T-helper 2 cell treated with Interferon-gamma antibody and Interleukin-4, amounts not matched to agents 5 μg/mL and 100 μg/mL, for 36 hours (primary cell): ENCODE results near the gene ENTPD8.

Source experiments
- DNase-seq: peaks from one replicate; pipeline ENCODE4 v3.0.0; 2021; ENCODE audit warnings: low spot score
- H3K27ac Mint-ChIP-seq: one replicate; pipeline ENCODE4 v1.8.0; 2021; ENCODE audit warnings: mild to moderate bottlenecking, mixed read lengths
- H3K27me3 Mint-ChIP-seq: one replicate; pipeline ENCODE4 v1.8.0; 2021; ENCODE audit warnings: low read depth, mixed read lengths
- H3K36me3 Mint-ChIP-seq: one replicate; pipeline ENCODE4 v1.8.0; 2021; ENCODE audit warnings: low read depth, mixed read lengths
- H3K4me1 Mint-ChIP-seq: one replicate; pipeline ENCODE4 v1.8.0; 2021; ENCODE audit warnings: low read depth, mixed read lengths
- H3K4me3 Mint-ChIP-seq: one replicate; pipeline ENCODE4 v1.8.0; 2022; ENCODE audit warnings: mild to moderate bottlenecking, moderate library complexity, mixed read lengths
- H3K9me3 Mint-ChIP-seq: one replicate; pipeline ENCODE4 v1.8.0; 2021; ENCODE audit warnings: mixed read lengths

ENTPD8 gene

GRCh38 chr9:137438591-137439157 is 2.5 kb downstream of the ENTPD8 start:
- H3K9me3 Mint-ChIP-seq = no peaks in the 10 kb centered on the region
- H3K4me1 Mint-ChIP-seq = peaks cover 2% of the 10 kb centered on the region
- no peak for DNase-seq
- H3K4me3 Mint-ChIP-seq = no peak overlapping the region
- H3K36me3 Mint-ChIP-seq = no peaks in the 10 kb centered on the region
- H3K27ac Mint-ChIP-seq = no peak overlapping the region
- peaks cover 12% of the 10 kb centered on the region for H3K27me3 Mint-ChIP-seq

DNA sequence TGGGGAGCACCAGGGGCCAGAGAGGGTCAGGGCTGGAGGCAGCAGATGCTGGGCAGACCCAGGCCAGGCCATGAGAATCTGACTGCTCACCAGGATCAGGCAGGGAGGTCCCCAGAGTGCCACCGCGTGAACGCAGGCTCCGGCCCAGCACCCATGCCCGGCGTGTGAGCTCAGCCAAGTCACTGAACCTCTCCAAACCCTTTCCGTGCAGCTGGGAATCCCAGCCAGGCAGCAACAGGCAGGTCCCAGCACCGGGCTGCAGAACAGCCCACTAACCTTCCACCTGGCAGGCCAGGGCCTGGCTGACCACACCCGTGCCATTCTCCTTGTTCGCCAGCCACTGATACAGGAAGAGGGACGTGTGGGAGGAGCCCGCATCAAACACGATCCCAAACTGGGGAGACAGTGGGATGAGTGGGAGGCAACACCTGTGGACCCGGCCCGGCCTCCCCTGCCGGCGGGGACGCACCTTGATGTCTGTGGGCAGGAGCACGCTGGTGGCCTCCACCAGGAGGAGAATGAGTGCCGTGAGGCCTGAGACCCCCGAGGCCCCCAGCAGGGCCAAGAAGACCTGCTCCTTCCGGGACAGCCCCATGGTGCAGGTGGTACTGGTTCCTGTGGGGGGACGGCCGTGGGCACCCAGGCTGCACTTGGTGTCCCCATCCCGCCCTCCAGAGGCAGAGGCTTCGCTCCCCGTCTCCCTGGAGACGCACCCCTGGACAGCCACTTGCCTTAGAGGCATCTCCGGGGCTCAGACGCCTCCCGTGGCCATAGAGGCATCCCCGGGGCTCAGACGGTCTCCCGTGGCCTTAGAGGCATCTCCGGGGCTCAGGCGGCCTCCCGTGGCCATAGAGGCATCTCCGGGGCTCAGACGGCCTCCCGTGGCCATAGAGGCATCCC is 3.2 kb downstream of the ENTPD8 start:
- Mint-ChIP-seq H3K27ac (no peak overlapping the region), H3K27me3 (peaks cover 9% of the 10 kb centered on the region), H3K9me3 (no peaks in the 10 kb centered on the region), H3K4me3 (no peak overlapping the region), H3K4me1 (peaks cover 2% of the 10 kb centered on the region), H3K36me3 (no peaks in the 10 kb centered on the region)
- no peak for DNase-seq

GRCh38 chr9:137436761-137437600 is 4.2 kb downstream of the ENTPD8 start:
- Mint-ChIP-seq H3K4me3 (no peak overlapping the region), H3K27ac (no peak overlapping the region), H3K36me3 (no peaks in the 10 kb centered on the region), H3K4me1 (peaks cover 1% of the 10 kb centered on the region), H3K27me3 (peaks cover 5% of the 10 kb centered on the region), H3K9me3 (no peaks in the 10 kb centered on the region)
- DNase-seq = no peak

DNA sequence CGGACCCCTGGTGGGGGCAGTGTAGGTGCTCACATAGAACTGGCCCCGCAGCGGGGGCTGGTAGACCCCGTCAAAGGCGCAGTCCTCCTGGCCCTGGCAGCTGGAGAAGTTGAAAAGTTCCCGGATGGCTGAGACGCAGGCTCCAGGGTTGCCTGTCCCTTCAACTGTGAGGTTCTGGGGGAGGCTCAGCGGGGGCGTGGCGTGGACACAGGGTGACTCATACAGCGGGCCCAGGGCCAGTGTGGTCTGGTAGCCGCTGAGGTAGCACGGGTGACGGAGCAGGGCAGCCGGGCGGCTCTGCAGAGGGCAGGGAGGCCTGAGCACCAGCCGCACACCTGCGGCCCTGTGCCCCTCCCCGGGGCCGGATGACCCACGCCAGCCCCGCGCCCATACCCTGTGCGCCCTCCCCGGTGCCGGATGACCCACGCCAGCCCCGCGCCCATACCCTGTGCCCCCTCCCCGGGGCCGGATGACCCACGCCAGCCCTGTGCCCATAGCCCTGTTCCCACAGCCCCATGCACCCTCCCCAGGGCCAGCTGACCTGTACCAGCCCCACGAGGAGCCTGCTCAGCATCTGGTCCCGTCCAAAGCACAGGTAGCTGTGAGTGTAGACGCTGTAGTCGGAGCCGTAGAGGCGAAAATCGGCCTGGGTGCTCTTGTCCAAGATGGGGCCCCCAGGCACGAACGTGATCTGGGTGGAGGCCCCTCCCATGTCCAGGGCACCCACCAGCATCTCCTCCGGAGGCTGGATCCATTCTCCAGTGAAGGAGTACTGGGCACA is 5.0 kb downstream of the ENTPD8 start:
- no peak for DNase-seq
- no peaks in the 10 kb centered on the region for H3K36me3 Mint-ChIP-seq
- no peaks in the 10 kb centered on the region for H3K9me3 Mint-ChIP-seq
- H3K4me1 Mint-ChIP-seq = no peaks in the 10 kb centered on the region
- H3K27ac Mint-ChIP-seq = no peak overlapping the region
- H3K4me3 Mint-ChIP-seq = no peak overlapping the region
- H3K27me3 Mint-ChIP-seq = peaks cover 3% of the 10 kb centered on the region

DNA sequence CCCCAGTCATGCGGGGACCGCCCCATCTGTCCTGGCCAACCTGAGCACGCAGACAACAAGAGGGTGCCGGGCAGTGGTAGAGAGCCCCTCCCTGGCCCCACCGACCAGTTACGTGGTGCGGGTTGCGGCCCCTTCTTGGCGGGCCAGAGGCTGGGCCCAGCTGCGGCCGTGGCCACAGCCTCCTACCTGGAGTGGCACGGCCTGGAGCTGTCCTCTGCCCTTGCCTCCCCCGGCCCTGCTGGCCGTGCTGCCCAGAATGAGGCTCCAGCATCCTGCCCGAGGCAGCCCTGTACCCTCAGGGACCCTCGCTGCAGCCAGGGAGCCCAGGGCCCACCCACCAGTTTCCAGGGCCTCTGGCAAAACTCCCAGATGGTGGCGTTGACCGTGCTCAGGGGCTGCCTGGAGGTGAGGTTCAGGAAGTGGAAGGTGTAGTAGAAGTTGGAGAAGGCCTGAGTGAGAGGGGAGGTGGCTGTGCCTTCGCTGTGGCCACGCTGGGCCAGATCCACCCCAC is 5.7 kb downstream of the ENTPD8 start:
- H3K4me3 Mint-ChIP-seq = no peak overlapping the region
- no peaks in the 10 kb centered on the region for H3K36me3 Mint-ChIP-seq
- H3K4me1 Mint-ChIP-seq = no peaks in the 10 kb centered on the region

GRCh38 chr9:137434498-137435380 is 6.4 kb downstream of the ENTPD8 start:
- H3K9me3 Mint-ChIP-seq = no peaks in the 10 kb centered on the region
- peaks cover 3% of the 10 kb centered on the region for H3K27me3 Mint-ChIP-seq
- H3K4me1 Mint-ChIP-seq = no peaks in the 10 kb centered on the region
- no peak overlapping the region for H3K4me3 Mint-ChIP-seq
- DNase-seq = no peak
- no peak overlapping the region for H3K27ac Mint-ChIP-seq
- H3K36me3 Mint-ChIP-seq = no peaks in the 10 kb centered on the region

More for the DNA sequence above, 5.7 kb downstream of the ENTPD8 start:
- peaks cover 3% of the 10 kb centered on the region for H3K27me3 Mint-ChIP-seq
- no peak overlapping the region for H3K27ac Mint-ChIP-seq
- no peak for DNase-seq
- H3K9me3 Mint-ChIP-seq = no peaks in the 10 kb centered on the region

GRCh38 chr9:137433916-137434431 is 7.2 kb downstream of the ENTPD8 start:
- H3K27ac Mint-ChIP-seq = no peak overlapping the region
- H3K4me1 Mint-ChIP-seq = no peaks in the 10 kb centered on the region
- no peaks in the 10 kb centered on the region for H3K27me3 Mint-ChIP-seq

GRCh38 chr9:137433349-137433915 is 7.7 kb downstream of the ENTPD8 start:
- no peaks in the 10 kb centered on the region for H3K27me3 Mint-ChIP-seq
- H3K9me3 Mint-ChIP-seq = no peaks in the 10 kb centered on the region
- no peak for DNase-seq
- no peaks in the 10 kb centered on the region for H3K36me3 Mint-ChIP-seq
- no peak overlapping the region for H3K4me3 Mint-ChIP-seq
- H3K27ac Mint-ChIP-seq = no peak overlapping the region
- H3K4me1 Mint-ChIP-seq = no peaks in the 10 kb centered on the region

More at GRCh38 chr9:137433916-137434431, 7.2 kb downstream of the ENTPD8 start:
- Mint-ChIP-seq H3K9me3 (no peaks in the 10 kb centered on the region), H3K4me3 (no peak overlapping the region), H3K36me3 (no peaks in the 10 kb centered on the region)
- no peak for DNase-seq

GRCh38 chr9:137432687-137433348 is 8.3 kb downstream of the ENTPD8 start:
- no peaks in the 10 kb centered on the region for H3K9me3 Mint-ChIP-seq
- no peak for DNase-seq
- H3K27ac Mint-ChIP-seq = no peak overlapping the region
- H3K27me3 Mint-ChIP-seq = no peaks in the 10 kb centered on the region
- H3K36me3 Mint-ChIP-seq = no peaks in the 10 kb centered on the region
- no peak overlapping the region for H3K4me3 Mint-ChIP-seq
- no peaks in the 10 kb centered on the region for H3K4me1 Mint-ChIP-seq

DNA sequence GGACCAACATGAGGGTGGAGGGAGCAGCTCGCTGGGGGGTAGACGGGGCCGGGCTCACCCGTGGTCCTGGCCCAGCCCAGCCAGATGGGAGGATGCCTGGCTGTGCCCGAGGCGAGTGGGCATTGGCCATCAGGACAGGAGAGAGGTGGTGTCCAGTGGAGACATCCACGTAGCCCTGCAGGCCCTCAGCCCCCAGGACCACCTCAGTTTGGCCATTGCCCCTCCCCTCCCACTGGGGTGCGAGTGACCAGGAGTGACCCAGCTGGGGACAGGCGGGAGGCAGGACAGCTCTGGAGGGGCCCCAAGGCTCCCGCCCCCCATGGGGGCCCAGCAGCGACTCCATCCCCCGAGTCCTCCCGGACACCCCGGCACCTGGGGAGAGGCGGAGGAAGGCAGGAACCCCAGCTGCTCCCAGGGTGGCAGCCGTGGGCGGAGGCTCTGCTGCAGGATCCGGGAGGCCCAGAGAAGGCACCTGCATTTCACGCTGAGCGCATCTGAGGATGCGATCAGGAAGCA is 9.7 kb downstream of the ENTPD8 start:
- H3K4me1 Mint-ChIP-seq = no peaks in the 10 kb centered on the region
- H3K36me3 Mint-ChIP-seq = no peaks in the 10 kb centered on the region
- H3K27me3 Mint-ChIP-seq = no peaks in the 10 kb centered on the region
- no peak overlapping the region for H3K4me3 Mint-ChIP-seq
- no peak for DNase-seq
- H3K9me3 Mint-ChIP-seq = no peaks in the 10 kb centered on the region
- H3K27ac Mint-ChIP-seq = no peak overlapping the region

DNA sequence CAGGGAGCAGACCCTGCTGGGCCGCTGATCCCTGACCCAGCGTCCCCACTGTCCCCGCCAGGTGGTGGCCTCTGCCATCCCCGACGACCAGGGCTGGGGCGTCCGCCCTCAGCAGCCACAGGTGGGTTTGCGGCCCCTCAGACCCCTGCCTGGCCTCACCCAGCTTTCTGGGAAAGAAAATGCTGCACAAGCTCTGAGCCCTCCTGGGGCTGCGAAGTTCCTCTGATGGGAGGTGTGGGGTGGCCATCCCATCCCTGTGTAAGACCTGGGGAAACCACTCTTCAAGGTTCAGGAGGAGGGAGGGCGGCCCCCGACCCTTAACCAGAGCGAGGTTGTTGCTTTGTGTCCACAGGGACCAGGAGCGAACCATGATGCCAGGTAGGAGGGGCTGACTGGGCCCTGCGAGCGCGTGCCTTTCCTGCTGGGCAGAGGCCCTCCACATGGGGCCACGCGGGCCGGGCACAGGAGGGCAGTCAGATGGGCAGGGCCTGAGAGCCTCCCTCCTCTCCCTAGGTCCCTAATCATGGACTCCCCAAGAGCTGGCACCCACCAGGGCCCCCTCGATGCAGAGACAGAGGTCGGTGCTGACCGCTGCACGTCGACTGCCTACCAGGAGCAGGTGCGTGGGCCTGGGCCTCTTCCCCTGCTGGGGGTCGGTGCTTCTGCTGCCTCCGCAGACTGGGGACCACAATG is 10.3 kb downstream of the ENTPD8 start:
- Mint-ChIP-seq H3K4me3 (no peak overlapping the region), H3K4me1 (no peaks in the 10 kb centered on the region)

More for the DNA sequence above, 10.3 kb downstream of the ENTPD8 start:
- no peaks in the 10 kb centered on the region for H3K27me3 Mint-ChIP-seq
- no peaks in the 10 kb centered on the region for H3K36me3 Mint-ChIP-seq
- no peak overlapping the region for H3K27ac Mint-ChIP-seq
- H3K9me3 Mint-ChIP-seq = no peaks in the 10 kb centered on the region
- DNase-seq = no peak
